Measurements from ENCODE around the gene CPA1.

DNA sequence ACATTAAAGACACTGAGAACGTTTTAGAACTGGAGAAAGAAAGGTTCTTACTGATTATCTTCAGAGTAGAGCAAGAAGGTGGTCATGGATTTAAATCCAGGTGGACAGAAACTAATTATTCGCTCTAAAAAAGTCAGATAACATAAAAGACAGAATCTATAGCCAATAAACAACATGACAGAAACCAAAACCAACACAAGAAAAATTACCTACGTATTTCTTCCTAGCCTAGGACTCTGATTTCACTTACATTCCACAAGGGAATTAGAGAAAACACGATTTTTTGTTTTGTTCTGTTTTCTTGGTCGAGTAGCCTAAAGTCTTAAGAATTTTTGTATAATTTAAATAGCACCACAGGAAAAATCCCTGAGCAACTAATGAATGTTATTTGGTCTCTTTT, 15.1 kb downstream of the CPA1 start:
- no peak for TF ChIP-seq EZH2 (IDR thresholded peaks at IDR 0.05)
- TF ChIP-seq FOXP2 (optimal IDR thresholded peaks at IDR 0.05; ENCODE audit: control extremely low read depth, extremely low read length, insufficient read depth): no peak
- TF ChIP-seq POLR2AphosphoS5 (IDR thresholded peaks at IDR 0.05; ENCODE audit: borderline replicate concordance, low read depth, low read length): no peak

Data from SK-N-MC (cell line).